RWPE1 (cell line): ENCODE results near the gene SHC2.

Experiments used
- CTCF ChIA-PET: fragments of 350-600 bp; sonication (Branson Sonifier 250); formaldehyde crosslinking; extraction: SDS; loops from one replicate; lab custom pipeline; 2021; lab: Yijun Ruan, JAX
- POLR2A ChIA-PET: fragments of 400-600 bp; formaldehyde crosslinking; extraction: SDS; loops from one replicate; lab custom pipeline; 2020; ENCODE audit warnings: antibody characterized with exemption; ENCODE audit not compliant: low non-redundant PET; lab: Yijun Ruan, JAX
- DNase-seq: peaks from one replicate; pipeline ENCODE4 v3.0.0; 2012; ENCODE audit warnings: low spot score
- H3K27ac ChIP-seq: fragments of 450-650 bp; 2 replicates; pipeline ENCODE4 v1.5.1; 2017
- CTCF ChIP-seq: fragments of 450-650 bp; conservative IDR thresholded peaks from 2 replicates; pipeline ENCODE4 v1.5.1; 2017; ENCODE audit warnings: low read depth, mild to moderate bottlenecking

Gene SHC2

GRCh38 chr19:449916-450315 is 10.9 kb downstream of the SHC2 start:
- TF ChIP-seq CTCF: no peak
- POLR2A ChIA-PET: no interaction called here
- DNase-seq: no peak
- CTCF ChIA-PET: no interaction called here
- H3K27ac ChIP-seq: no peak overlapping the region

GRCh38 chr19:447816-448560 is 12.8 kb downstream of the SHC2 start:
- ChIA-PET POLR2A (no interaction called here), CTCF (no interaction called here)
- no peak for TF ChIP-seq CTCF
- no peak for DNase-seq
- no peak overlapping the region for H3K27ac ChIP-seq

GRCh38 chr19:447064-447426 is 13.8 kb downstream of the SHC2 start:
- CTCF ChIA-PET: no interaction called here
- POLR2A ChIA-PET: no interaction called here
- no peak for TF ChIP-seq CTCF
- no peak for DNase-seq
- H3K27ac ChIP-seq: no peak overlapping the region

GRCh38 chr19:444677-445210 is 16.1 kb downstream of the SHC2 start:
- ChIA-PET CTCF (interaction anchor here (0.7 kb wide), 1 partner anchor 76 kb away, joined by 4 read pairs; no protein-coding TSS in a partner anchor), POLR2A (no interaction called here)
- no peak for TF ChIP-seq CTCF
- H3K27ac ChIP-seq: no peak overlapping the region
- no peak for DNase-seq

- no peak for DNase-seq
- H3K27ac ChIP-seq: no peak overlapping the region
- no peak for TF ChIP-seq CTCF
- CTCF ChIA-PET: no interaction called here
- POLR2A ChIA-PET: no interaction called here
These were observed 17.8 kb downstream of the SHC2 start for GRCh38 chr19:443005-443404.

- CTCF ChIA-PET: no interaction called here
These were observed 18.7 kb downstream of the SHC2 start for GRCh38 chr19:442085-442484.

More at GRCh38 chr19:442085-442484, 18.7 kb downstream of the SHC2 start:
- POLR2A ChIA-PET: no interaction called here
- no peak for DNase-seq
- H3K27ac ChIP-seq: no peak overlapping the region
- TF ChIP-seq CTCF: no peak
